ENCODE data around the gene CTSC. TPM values are rescaled to one million over a fixed set of nuclear protein-coding genes. Genes with fewer than 3 reads are reported as not detected.

The CTSC gene
- total RNA-seq, 1 experiment from 2014 or later = 359 TPM

DNA sequence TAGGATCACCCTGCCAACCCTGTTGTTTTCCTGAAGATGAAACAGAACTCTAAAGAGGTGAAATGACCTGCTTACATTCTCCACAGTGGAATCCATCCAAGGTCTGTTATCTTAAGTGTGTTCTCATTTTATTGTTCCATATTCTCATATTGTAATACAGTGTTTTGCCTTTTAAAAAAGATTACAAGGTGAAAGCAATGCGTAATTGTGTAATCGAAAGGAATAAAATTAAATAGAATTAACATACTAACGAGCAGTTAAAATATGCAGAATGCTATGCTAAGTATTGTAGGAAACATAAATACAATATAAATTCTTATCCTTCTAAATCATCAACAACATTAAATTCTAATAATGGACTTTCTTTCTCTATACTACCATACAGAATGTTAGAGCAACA is 41.6 kb upstream of the CTSC start:
- no peaks in the 10 kb centered on the region for H3K9me3 ChIP-seq (ENCODE audit: control insufficient read depth, low read depth, low read length)
- 100% methylated on average over 3 of the region's 3 CpGs for WGBS (ENCODE audit: extremely low coverage, insufficient read length, low lambda C conversion rate)
- no peak overlapping the region for H4K5ac ChIP-seq (ENCODE audit: insufficient read length, low read depth, low read length)
- peaks cover 4% of the 10 kb centered on the region for H3K4me1 ChIP-seq (ENCODE audit: insufficient read depth, low read length)
- Mint-ChIP-seq H3K4me3 (no peak overlapping the region), H3K27me3 (ENCODE audit: low read depth) (no peaks in the 10 kb centered on the region), H3K36me3 (ENCODE audit: insufficient read depth in 1 of 3, low read depth in 3 of 3) (peaks cover 0 to 4% (median 0%) of the 10 kb centered on the region in 3 experiments; a peak in 1 of 7 replicates), H3K27ac (no peak overlapping the region), H3K4me1 (peaks cover 17 to 21% of the 10 kb centered on the region in 2 experiments), H3K9me3 (no peaks in the 10 kb centered on the region; a peak in 1 of 5 replicates)
- H3K56ac ChIP-seq (ENCODE audit: insufficient read length, low read depth, low read length) = no peak overlapping the region
- H2AFZ ChIP-seq (ENCODE audit: low read length) = no peak overlapping the region
- no peak overlapping the region for H2AK5ac ChIP-seq (ENCODE audit: insufficient read length, low read length)
- H2BK5ac ChIP-seq (ENCODE audit: insufficient read length, low read length) = no peak overlapping the region
- H4K20me1 ChIP-seq (ENCODE audit: control insufficient read depth, insufficient read depth, insufficient read length) = no peaks in the 10 kb centered on the region
- TF ChIP-seq, protein P1, sequence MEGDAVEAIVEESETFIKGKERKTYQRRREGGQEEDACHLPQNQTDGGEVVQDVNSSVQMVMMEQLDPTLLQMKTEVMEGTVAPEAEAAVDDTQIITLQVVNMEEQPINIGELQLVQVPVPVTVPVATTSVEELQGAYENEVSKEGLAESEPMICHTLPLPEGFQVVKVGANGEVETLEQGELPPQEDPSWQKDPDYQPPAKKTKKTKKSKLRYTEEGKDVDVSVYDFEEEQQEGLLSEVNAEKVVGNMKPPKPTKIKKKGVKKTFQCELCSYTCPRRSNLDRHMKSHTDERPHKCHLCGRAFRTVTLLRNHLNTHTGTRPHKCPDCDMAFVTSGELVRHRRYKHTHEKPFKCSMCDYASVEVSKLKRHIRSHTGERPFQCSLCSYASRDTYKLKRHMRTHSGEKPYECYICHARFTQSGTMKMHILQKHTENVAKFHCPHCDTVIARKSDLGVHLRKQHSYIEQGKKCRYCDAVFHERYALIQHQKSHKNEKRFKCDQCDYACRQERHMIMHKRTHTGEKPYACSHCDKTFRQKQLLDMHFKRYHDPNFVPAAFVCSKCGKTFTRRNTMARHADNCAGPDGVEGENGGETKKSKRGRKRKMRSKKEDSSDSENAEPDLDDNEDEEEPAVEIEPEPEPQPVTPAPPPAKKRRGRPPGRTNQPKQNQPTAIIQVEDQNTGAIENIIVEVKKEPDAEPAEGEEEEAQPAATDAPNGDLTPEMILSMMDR (conservative IDR thresholded peaks at IDR 0.05) = no peak
- no peak overlapping the region for H2BK20ac ChIP-seq (ENCODE audit: low read depth, low read length, poor library complexity, severe bottlenecking)
- H3K27me3 ChIP-seq (ENCODE audit: insufficient read depth, low read length) = no peaks in the 10 kb centered on the region
- no peak overlapping the region for H3K14ac ChIP-seq (ENCODE audit: insufficient read depth, low read length)
- H3K9ac ChIP-seq (ENCODE audit: extremely low read depth, insufficient read length, low read length) = no peak overlapping the region
- no peaks in the 10 kb centered on the region for H3K79me2 ChIP-seq (ENCODE audit: insufficient read depth, low read length)
- no peaks in the 10 kb centered on the region for H3K79me1 ChIP-seq (ENCODE audit: insufficient read depth, low read depth, low read length, poor library complexity, severe bottlenecking)
- no peak overlapping the region for H2BK120ac ChIP-seq (ENCODE audit: low read depth, low read length, poor library complexity, severe bottlenecking)
- no peak overlapping the region for H3K4me2 ChIP-seq (ENCODE audit: insufficient read depth, insufficient read length, low read length)
- no peak overlapping the region for H4K8ac ChIP-seq (replicated peaks; ENCODE audit: insufficient read length, low read depth, low read length)
- H4K91ac ChIP-seq (ENCODE audit: insufficient read length, low read depth, low read length) = no peak overlapping the region
- H3K27ac ChIP-seq (ENCODE audit: insufficient read length, low read depth, low read length) = no peak overlapping the region
- no peak overlapping the region for H3T11ph ChIP-seq (ENCODE audit: low read length)
- no peak overlapping the region for H2BK12ac ChIP-seq (ENCODE audit: insufficient read length, low read depth, low read length)
- no peak for DNase-seq
- H3K4ac ChIP-seq (ENCODE audit: low read depth, low read length) = no peak overlapping the region
- H3K18ac ChIP-seq (ENCODE audit: insufficient read length, low read depth, low read length) = no peak overlapping the region
- H2BK15ac ChIP-seq (ENCODE audit: low read depth, low read length) = no peak overlapping the region
- no peak overlapping the region for H3K23ac ChIP-seq (ENCODE audit: insufficient read length, low read depth, low read length)
- no peaks in the 10 kb centered on the region for H3K23me2 ChIP-seq (ENCODE audit: insufficient read length, low read depth, low read length, poor library complexity, severe bottlenecking)
